Liver (tissue), 3 donors: ENCODE data around the gene GDF9.

ENCODE experiments used
- ATF3 ChIP-seq: IDR thresholded peaks from 2 replicates; pipeline ENCODE4 v1.6.1; 2016; ENCODE audit warnings: antibody characterized with exemption
- GABPA ChIP-seq, 2 donors: IDR thresholded peaks in 1 of 2; conservative IDR thresholded peaks in 1 of 2; 2 replicates each; pipeline ENCODE4 v1.6.1; 2016; ENCODE audit warnings: antibody characterized with exemption in 2 of 2, mild to moderate bottlenecking in 1 of 2, moderate library complexity in 1 of 2
- NR2F2 ChIP-seq: IDR thresholded peaks from 2 replicates; pipeline ENCODE4 v1.6.1; 2016; ENCODE audit warnings: antibody characterized with exemption
- TAF1 ChIP-seq: conservative IDR thresholded peaks from 2 replicates; pipeline ENCODE4 v1.6.1; 2016; ENCODE audit warnings: antibody characterized with exemption, mild to moderate bottlenecking
- YY1 ChIP-seq: IDR thresholded peaks from 2 replicates; pipeline ENCODE4 v1.6.1; 2016; ENCODE audit warnings: antibody characterized with exemption, mild to moderate bottlenecking
- TF ChIP-seq, protein P1 (sequence below): fragments of 150-350 bp; IDR thresholded peaks from 2 replicates; pipeline ENCODE4 v1.5.1; 2017; ENCODE audit warnings: improper control_type of control experiment, low read depth, low read length; ENCODE audit not compliant: missing input control
- TF ChIP-seq, protein P2 (sequence below): IDR thresholded peaks from 2 replicates; pipeline ENCODE4 v1.6.1; 2016; ENCODE audit warnings: antibody characterized with exemption, mild to moderate bottlenecking
- TF ChIP-seq, protein P3 (sequence below): IDR thresholded peaks from 2 replicates; pipeline ENCODE4 v1.6.1; 2016; ENCODE audit warnings: antibody characterized with exemption
- donor health status: healthy.
- donor health status: healthy.

GRCh38 chr5:132823481-132824050, 42.7 kb downstream of the GDF9 start:
- TF ChIP-seq, protein P1, sequence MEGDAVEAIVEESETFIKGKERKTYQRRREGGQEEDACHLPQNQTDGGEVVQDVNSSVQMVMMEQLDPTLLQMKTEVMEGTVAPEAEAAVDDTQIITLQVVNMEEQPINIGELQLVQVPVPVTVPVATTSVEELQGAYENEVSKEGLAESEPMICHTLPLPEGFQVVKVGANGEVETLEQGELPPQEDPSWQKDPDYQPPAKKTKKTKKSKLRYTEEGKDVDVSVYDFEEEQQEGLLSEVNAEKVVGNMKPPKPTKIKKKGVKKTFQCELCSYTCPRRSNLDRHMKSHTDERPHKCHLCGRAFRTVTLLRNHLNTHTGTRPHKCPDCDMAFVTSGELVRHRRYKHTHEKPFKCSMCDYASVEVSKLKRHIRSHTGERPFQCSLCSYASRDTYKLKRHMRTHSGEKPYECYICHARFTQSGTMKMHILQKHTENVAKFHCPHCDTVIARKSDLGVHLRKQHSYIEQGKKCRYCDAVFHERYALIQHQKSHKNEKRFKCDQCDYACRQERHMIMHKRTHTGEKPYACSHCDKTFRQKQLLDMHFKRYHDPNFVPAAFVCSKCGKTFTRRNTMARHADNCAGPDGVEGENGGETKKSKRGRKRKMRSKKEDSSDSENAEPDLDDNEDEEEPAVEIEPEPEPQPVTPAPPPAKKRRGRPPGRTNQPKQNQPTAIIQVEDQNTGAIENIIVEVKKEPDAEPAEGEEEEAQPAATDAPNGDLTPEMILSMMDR, result no peak
- TF ChIP-seq ATF3 (no peak), YY1 (no peak), TAF1 (no peak), GABPA (IDR thresholded peaks at IDR 0.05 in 1 of 2, conservative IDR thresholded peaks at IDR 0.05 in 1 of 2) (no peak), NR2F2 (no peak)
- TF ChIP-seq, protein P2, sequence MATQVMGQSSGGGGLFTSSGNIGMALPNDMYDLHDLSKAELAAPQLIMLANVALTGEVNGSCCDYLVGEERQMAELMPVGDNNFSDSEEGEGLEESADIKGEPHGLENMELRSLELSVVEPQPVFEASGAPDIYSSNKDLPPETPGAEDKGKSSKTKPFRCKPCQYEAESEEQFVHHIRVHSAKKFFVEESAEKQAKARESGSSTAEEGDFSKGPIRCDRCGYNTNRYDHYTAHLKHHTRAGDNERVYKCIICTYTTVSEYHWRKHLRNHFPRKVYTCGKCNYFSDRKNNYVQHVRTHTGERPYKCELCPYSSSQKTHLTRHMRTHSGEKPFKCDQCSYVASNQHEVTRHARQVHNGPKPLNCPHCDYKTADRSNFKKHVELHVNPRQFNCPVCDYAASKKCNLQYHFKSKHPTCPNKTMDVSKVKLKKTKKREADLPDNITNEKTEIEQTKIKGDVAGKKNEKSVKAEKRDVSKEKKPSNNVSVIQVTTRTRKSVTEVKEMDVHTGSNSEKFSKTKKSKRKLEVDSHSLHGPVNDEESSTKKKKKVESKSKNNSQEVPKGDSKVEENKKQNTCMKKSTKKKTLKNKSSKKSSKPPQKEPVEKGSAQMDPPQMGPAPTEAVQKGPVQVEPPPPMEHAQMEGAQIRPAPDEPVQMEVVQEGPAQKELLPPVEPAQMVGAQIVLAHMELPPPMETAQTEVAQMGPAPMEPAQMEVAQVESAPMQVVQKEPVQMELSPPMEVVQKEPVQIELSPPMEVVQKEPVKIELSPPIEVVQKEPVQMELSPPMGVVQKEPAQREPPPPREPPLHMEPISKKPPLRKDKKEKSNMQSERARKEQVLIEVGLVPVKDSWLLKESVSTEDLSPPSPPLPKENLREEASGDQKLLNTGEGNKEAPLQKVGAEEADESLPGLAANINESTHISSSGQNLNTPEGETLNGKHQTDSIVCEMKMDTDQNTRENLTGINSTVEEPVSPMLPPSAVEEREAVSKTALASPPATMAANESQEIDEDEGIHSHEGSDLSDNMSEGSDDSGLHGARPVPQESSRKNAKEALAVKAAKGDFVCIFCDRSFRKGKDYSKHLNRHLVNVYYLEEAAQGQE, result no peak
- TF ChIP-seq, protein P3, sequence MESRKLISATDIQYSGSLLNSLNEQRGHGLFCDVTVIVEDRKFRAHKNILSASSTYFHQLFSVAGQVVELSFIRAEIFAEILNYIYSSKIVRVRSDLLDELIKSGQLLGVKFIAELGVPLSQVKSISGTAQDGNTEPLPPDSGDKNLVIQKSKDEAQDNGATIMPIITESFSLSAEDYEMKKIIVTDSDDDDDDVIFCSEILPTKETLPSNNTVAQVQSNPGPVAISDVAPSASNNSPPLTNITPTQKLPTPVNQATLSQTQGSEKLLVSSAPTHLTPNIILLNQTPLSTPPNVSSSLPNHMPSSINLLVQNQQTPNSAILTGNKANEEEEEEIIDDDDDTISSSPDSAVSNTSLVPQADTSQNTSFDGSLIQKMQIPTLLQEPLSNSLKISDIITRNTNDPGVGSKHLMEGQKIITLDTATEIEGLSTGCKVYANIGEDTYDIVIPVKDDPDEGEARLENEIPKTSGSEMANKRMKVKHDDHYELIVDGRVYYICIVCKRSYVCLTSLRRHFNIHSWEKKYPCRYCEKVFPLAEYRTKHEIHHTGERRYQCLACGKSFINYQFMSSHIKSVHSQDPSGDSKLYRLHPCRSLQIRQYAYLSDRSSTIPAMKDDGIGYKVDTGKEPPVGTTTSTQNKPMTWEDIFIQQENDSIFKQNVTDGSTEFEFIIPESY, result no peak
